H1 (cell line): ENCODE measurements around the gene FBN1.

Source experiments
- KDM1A ChIP-seq: fragments of 200-600, 300-600 bp; sonication (generic); IDR thresholded peaks from 2 replicates; pipeline ENCODE4 v1.7.1; 2016; ENCODE audit warnings: mild to moderate bottlenecking, low read length, borderline replicate concordance
- TF ChIP-seq, protein P1 (sequence below), 3 experiments: IDR thresholded peaks; 1 replicate in 2 of 3; 2 replicates in 1 of 3; pipeline versions ENCODE4 v1.5.1 to v1.6.1; 2011; ENCODE audit warnings: low read length in 3 of 3, mild to moderate bottlenecking in 3 of 3, inconsistent platforms in 2 of 3, low read depth in 1 of 3, moderate library complexity in 1 of 3; ENCODE audit not compliant: insufficient read depth in 1 of 3; ENCODE audit errors: control extremely low read depth in 1 of 3

GRCh38 chr15:48388910-48389309, 256.6 kb downstream of the FBN1 start:
- TF ChIP-seq, protein P1, sequence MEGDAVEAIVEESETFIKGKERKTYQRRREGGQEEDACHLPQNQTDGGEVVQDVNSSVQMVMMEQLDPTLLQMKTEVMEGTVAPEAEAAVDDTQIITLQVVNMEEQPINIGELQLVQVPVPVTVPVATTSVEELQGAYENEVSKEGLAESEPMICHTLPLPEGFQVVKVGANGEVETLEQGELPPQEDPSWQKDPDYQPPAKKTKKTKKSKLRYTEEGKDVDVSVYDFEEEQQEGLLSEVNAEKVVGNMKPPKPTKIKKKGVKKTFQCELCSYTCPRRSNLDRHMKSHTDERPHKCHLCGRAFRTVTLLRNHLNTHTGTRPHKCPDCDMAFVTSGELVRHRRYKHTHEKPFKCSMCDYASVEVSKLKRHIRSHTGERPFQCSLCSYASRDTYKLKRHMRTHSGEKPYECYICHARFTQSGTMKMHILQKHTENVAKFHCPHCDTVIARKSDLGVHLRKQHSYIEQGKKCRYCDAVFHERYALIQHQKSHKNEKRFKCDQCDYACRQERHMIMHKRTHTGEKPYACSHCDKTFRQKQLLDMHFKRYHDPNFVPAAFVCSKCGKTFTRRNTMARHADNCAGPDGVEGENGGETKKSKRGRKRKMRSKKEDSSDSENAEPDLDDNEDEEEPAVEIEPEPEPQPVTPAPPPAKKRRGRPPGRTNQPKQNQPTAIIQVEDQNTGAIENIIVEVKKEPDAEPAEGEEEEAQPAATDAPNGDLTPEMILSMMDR (IDR thresholded peaks at IDR 0.05; ENCODE audit: control extremely low read depth in 1 of 3, insufficient read depth in 1 of 3, low read depth in 1 of 3, low read length in 3 of 3): no peak
- TF ChIP-seq KDM1A: no peak
